NT2/D1 (cell line): ENCODE data around the gene SBDS.

ENCODE experiments used
- SUZ12 ChIP-seq: IDR thresholded peaks from 2 replicates; pipeline ENCODE4 v1.6.1; 2011; ENCODE audit not compliant: insufficient read length, insufficient read depth; ENCODE audit errors: extremely low read depth
- YY1 ChIP-seq: IDR thresholded peaks from 2 replicates; pipeline ENCODE4 v1.6.1; 2011; ENCODE audit not compliant: insufficient read length, insufficient read depth
- ZNF274 ChIP-seq: IDR thresholded peaks from 2 replicates; pipeline ENCODE4 v1.6.1; 2011; ENCODE audit warnings: mild to moderate bottlenecking, low read depth, low read length

DNA sequence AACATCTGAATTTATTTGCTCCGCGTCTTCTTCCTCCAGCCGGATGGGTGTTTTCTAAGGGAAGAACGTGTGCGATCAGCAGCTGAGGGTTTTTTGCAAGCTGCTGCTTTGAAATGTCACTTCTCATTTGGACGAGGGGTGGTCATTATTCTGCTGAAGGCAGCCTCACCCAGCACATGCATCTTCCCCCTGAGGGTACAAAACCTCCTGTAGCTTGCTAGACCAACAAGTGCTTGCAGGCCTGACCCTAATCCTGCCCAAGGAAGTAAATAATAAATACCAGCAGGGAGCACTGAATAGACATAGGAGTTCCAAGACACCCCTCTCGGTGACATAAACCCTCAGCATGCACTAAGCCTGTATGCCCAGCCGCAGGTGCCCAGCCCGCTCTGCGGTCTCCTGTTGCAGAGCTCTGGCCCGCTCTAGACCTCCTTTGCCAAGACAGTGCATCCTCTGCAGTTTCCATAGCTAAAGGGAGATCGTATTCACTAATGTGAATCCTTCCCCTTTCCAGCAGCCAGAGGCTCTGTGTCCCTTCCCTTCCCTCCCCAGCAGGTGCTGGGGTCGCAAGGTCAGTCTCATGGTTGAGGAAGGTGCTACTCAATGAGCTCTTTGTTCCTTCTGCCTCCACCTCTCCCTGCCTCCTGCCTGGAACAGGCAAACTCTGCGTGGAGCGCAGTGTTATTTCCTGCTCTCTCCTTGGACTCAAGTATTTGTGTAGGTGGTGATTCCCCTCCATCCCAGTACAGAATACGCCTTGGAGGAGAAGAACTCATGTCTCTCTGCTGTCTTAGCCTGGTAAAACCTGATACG, 36.6 kb downstream of the SBDS start:
- TF ChIP-seq YY1: no peak
- no peak for TF ChIP-seq ZNF274
- no peak for TF ChIP-seq SUZ12
